ENCODE results near the gene EVA1B.

GRCh38 chr1:36321119-36321951 is 2.1 kb downstream of the EVA1B start:
- no peak for TF ChIP-seq CTCF (IDR thresholded peaks at IDR 0.05)
- TF ChIP-seq POLR2AphosphoS5 (IDR thresholded peaks at IDR 0.05; ENCODE audit: insufficient read depth in 1 of 2, low read depth in 1 of 2), result peak; percentile 42 to 90
